A673 (cell line): Measurements from ENCODE around the gene VPS13D. TPM values are rescaled to one million over a fixed set of nuclear protein-coding genes. Genes with fewer than 3 reads are reported as not detected.

Source experiments
- BruUV-seq: library from RNA; stranded (reverse); fragments of 400-500 nt; replicated peaks from 2 replicates; lab custom pipeline; 2021; lab: Mats Ljungman, UMichigan
- CTCF ChIA-PET: fragments of 300-600 bp; sonication (Branson Sonifier 250); formaldehyde crosslinking; loops from one replicate; lab custom pipeline; 2022; ENCODE audit warnings: antibody characterized with exemption; lab: Charles Lee
- POLR2A ChIA-PET: fragments of 300-600 bp; sonication (Branson Sonifier 250); formaldehyde crosslinking; loops from one replicate; lab custom pipeline; 2022; ENCODE audit warnings: antibody characterized with exemption; ENCODE audit not compliant: low non-redundant PET; lab: Charles Lee
- DNase-seq: peaks from one replicate; pipeline ENCODE4 v3.0.0-alpha.2; 2015; ENCODE audit warnings: low spot score
- H3K27ac ChIP-seq: fragments of 200-600 bp; sonication (generic); 2 replicates; pipeline ENCODE4 v1.5.1; 2016; ENCODE audit warnings: mixed run types, low read depth, mild to moderate bottlenecking, mixed read lengths, antibody characterized with exemption, low read length; ENCODE audit not compliant: poor library complexity, severe bottlenecking
- H3K27me3 ChIP-seq: fragments of 200-600 bp; sonication (generic); replicated peaks from 2 replicates; pipeline ENCODE4 v1.6.1; 2017; ENCODE audit warnings: mixed run types, low read depth, mild to moderate bottlenecking, mixed read lengths, antibody characterized with exemption, low read length; ENCODE audit not compliant: insufficient read depth, poor library complexity
- H3K36me3 ChIP-seq: fragments of 200-600 bp; sonication (generic); 2 replicates; pipeline ENCODE4 v1.6.1; 2016; ENCODE audit warnings: mixed run types, mild to moderate bottlenecking, mixed read lengths, antibody characterized with exemption, low read length; ENCODE audit not compliant: insufficient read depth, poor library complexity, severe bottlenecking
- H3K4me1 ChIP-seq: fragments of 200-600 bp; sonication (generic); 2 replicates; pipeline ENCODE4 v1.6.1; 2017; ENCODE audit warnings: mixed run types, mild to moderate bottlenecking, mixed read lengths, antibody characterized with exemption, low read length; ENCODE audit not compliant: insufficient read depth, poor library complexity, severe bottlenecking
- H3K4me3 ChIP-seq: fragments of 200-600 bp; sonication (generic); 2 replicates; pipeline ENCODE4 v1.5.1; 2016; ENCODE audit warnings: low read depth, mixed run types, mild to moderate bottlenecking, mixed read lengths, low read length; ENCODE audit not compliant: poor library complexity, severe bottlenecking
- H3K9me3 ChIP-seq: fragments of 200-600 bp; sonication (generic); 2 replicates; pipeline ENCODE4 v1.6.1; 2016; ENCODE audit warnings: mixed run types, low read depth, mild to moderate bottlenecking, mixed read lengths, antibody characterized with exemption, low read length; ENCODE audit not compliant: poor library complexity, severe bottlenecking
- EZH2 ChIP-seq: fragments of 200-600 bp; sonication (generic); IDR thresholded peaks from 2 replicates; pipeline ENCODE4 v1.6.1; 2017; ENCODE audit warnings: borderline replicate concordance, low read depth, mild to moderate bottlenecking, mixed read lengths, antibody characterized with exemption, low read length; ENCODE audit not compliant: poor library complexity, severe bottlenecking
- intact Hi-C: fragments of 100-400 bp; cut with micrococcal nuclease; formaldehyde crosslinking; loops from one replicate; pipeline ENCODE4 v1.10.0; 2022; ENCODE audit not compliant: unreplicated experiment
- total RNA-seq: library from RNA; stranded (reverse); gene quantifications from 2 replicates; pipeline ENCODE4 v1.2.3, GENCODE V29; 2021
- TF ChIP-seq, protein P1 (sequence below): fragments of 300-800, 200-600 bp; sonication (generic); conservative IDR thresholded peaks from 2 replicates; pipeline ENCODE4 v1.5.1; 2017; ENCODE audit warnings: low read depth, mild to moderate bottlenecking, antibody characterized with exemption, low read length, moderate library complexity, mixed read lengths

Gene VPS13D
- total RNA-seq, 1 experiment from 2014 or later, result 32.5 TPM

DNA sequence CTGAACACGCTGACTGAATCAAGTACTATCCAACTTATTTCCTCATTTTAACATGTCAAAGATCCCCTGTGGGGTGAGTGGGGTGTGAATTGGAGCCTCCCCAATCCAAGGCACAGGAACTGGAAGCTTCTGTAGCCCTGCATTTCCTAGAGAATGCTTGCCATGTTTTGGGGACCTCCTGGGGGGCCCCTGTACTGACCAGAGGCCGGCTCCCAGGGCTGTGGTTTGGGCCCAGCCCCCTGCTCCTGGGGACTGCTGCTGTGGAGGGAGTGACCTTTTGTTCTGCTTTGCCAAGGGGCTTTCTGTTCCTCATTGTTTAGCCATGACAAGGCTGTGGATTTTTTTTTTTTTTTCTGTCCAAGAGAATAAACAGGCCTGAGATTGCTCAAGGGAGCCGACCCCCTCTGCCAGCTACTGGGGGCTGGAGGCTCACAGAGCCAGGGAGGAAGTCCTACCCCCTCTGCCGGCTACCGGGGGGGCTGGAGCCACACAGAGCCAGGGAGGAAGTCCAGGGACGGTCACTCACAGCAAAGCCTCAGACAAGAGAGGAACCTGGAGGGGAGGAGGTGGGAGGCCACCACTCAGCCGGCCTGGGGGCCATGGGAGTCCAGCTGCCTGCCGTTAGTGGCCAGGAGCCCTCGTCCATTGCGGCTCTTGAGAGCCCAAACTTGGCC lies 45.7 kb upstream of the VPS13D start:
- Histone ChIP-seq H3K4me1 (no peaks in the 10 kb centered on the region), H3K9me3 (no peaks in the 10 kb centered on the region), H3K36me3 (no peaks in the 10 kb centered on the region), H3K27me3 (peaks cover 2% of the 10 kb centered on the region), H3K27ac (no peak overlapping the region), H3K4me3 (no peak overlapping the region)
- TF ChIP-seq, protein P1, sequence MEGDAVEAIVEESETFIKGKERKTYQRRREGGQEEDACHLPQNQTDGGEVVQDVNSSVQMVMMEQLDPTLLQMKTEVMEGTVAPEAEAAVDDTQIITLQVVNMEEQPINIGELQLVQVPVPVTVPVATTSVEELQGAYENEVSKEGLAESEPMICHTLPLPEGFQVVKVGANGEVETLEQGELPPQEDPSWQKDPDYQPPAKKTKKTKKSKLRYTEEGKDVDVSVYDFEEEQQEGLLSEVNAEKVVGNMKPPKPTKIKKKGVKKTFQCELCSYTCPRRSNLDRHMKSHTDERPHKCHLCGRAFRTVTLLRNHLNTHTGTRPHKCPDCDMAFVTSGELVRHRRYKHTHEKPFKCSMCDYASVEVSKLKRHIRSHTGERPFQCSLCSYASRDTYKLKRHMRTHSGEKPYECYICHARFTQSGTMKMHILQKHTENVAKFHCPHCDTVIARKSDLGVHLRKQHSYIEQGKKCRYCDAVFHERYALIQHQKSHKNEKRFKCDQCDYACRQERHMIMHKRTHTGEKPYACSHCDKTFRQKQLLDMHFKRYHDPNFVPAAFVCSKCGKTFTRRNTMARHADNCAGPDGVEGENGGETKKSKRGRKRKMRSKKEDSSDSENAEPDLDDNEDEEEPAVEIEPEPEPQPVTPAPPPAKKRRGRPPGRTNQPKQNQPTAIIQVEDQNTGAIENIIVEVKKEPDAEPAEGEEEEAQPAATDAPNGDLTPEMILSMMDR, result no peak
- TF ChIP-seq EZH2, result no peak
- POLR2A ChIA-PET, result no interaction called here
- BruUV-seq, result no TSS peak
- CTCF ChIA-PET, result no interaction called here
- no peak for DNase-seq
- intact Hi-C loops, result no loop called here

DNA sequence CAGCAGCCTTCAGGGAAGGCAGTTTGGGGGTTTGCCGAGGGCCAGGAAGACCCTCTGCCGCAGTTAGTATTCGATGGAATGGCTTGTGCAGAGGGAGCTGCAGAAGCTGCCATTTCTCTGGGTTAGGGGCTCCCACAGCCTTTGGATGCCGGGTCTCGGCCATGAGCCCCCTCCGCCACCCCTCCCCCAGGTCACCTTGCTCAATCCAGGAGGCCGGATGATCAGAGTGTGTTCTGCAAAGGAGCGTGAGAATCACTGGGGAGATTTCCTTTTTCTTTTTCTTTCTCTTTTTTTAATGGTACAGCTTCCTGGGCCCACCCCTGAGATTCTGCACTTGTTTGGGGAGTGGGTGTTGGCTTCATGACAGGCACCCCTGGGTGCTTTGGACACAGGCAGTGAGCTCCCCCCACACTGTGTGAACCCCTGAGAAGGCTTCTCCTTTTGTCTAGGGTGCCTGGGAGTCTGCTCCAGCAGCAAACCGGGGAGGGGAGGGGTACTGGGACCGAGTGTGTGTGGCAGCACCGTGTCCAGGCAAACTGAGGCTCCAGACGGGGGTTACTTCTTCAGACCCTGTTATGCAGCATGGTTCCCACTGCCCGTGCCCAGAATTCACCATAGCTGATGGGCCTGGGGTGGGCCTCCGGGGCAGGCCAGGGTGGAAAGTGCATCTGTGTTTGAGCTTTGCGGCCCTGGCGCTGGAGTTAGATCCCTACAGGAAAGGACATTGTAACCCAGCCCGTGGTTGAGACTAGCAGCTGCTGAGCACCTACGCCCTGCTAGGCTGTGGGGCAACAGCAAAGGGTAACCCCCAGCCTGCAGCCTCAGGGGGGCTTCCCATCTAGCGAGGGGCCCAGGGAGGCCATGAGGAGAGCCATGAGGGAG lies 44.6 kb upstream of the VPS13D start:
- CTCF ChIA-PET, result interaction anchor here (1.5 kb wide), 1 partner anchor 11 kb away, joined by 12 read pairs; no protein-coding TSS in a partner anchor
- POLR2A ChIA-PET, result interaction anchor here (0.6 kb wide), 1 partner anchor 42 kb away, joined by 4 read pairs; no protein-coding TSS in a partner anchor
- no peak overlapping the region for H3K4me3 ChIP-seq

DNA sequence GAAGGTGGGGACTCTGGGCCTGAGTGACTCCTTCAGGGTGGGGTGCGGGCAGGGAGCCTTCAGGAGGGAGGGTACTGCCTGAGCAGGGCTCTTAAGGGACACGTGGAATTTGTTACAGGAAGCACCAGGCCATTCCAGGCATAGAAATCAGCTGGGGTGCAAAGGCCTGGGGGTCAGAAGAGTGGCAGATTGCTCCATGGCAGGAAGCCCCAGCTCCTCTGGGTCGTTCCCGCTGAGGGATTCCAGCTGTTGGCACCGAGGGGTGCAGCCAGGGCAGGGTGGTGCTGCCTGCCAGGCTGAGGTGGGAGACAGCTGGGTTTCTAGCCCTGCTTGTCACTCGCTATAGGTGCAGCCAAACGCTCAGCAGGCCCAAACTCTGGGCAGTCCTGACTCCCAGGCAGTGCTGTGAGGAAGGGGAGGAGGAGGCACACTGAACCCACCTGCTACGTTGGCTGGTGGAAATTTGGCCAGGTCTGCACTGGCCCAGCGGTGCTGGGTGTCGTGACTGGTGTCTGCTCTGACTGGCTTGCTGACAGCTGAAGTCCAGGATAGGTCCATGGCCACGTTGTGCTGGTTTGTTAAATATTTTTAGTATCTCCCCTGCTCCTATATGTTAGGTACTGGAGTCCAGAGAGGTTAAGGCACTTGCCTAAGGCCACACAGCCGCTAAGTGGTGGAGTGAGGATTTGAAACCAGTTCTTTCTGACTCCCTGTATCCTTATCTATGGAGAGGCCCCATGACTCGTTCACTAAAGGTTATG lies 43.7 kb upstream of the VPS13D start:
- intact Hi-C loops, result no loop called here
- H3K4me3 ChIP-seq, result no peak overlapping the region
- BruUV-seq, result no TSS peak
- CTCF ChIA-PET, result interaction anchor here (1.5 kb wide), 1 partner anchor 10 kb away, joined by 12 read pairs; no protein-coding TSS in a partner anchor
- no peak for TF ChIP-seq EZH2
- TF ChIP-seq, protein P1, result no peak
- no peak overlapping the region for H3K27ac ChIP-seq
- no peaks in the 10 kb centered on the region for H3K9me3 ChIP-seq
- no peaks in the 10 kb centered on the region for H3K36me3 ChIP-seq
- no peak for DNase-seq
- peaks cover 19% of the 10 kb centered on the region for H3K27me3 ChIP-seq
- no peaks in the 10 kb centered on the region for H3K4me1 ChIP-seq
- POLR2A ChIA-PET, result no interaction called here

More for the DNA sequence above, 44.6 kb upstream of the VPS13D start:
- no peak overlapping the region for H3K27ac ChIP-seq
- no peaks in the 10 kb centered on the region for H3K36me3 ChIP-seq
- no peak for DNase-seq
- H3K27me3 ChIP-seq, result peaks cover 11% of the 10 kb centered on the region
- no peaks in the 10 kb centered on the region for H3K9me3 ChIP-seq
- no TSS peak for BruUV-seq
- intact Hi-C loops, result no loop called here
- TF ChIP-seq, protein P1, result no peak
- TF ChIP-seq EZH2, result no peak
- H3K4me1 ChIP-seq, result no peaks in the 10 kb centered on the region
